GM12864 (cell line): ENCODE measurements around the gene PKD1.

Experiments used
- DNase-seq: peaks from one replicate; pipeline ENCODE4 v3.0.0-alpha.2; 2011; ENCODE audit warnings: low read depth
- H3K4me3 ChIP-seq: 2 replicates; pipeline ENCODE4 v1.5.1; 2011; ENCODE audit warnings: mild to moderate bottlenecking, low read depth, low read length, control low read depth
- CTCF ChIP-seq: IDR thresholded peaks from 2 replicates; pipeline ENCODE4 v1.5.1; 2011; ENCODE audit warnings: low read depth, mild to moderate bottlenecking, moderate library complexity, low read length, control low read depth, inconsistent platforms; ENCODE audit errors: missing control alignments

PKD1 gene

GRCh38 chr16:2040787-2041522 is 94.7 kb downstream of the PKD1 start:
- DNase-seq, result no peak
- no peak overlapping the region for H3K4me3 ChIP-seq
- no peak for TF ChIP-seq CTCF

GRCh38 chr16:2040041-2040786 is 95.5 kb downstream of the PKD1 start:
- no peak for TF ChIP-seq CTCF
- H3K4me3 ChIP-seq, result no peak overlapping the region
- no peak for DNase-seq

- no peak overlapping the region for H3K4me3 ChIP-seq
- no peak for TF ChIP-seq CTCF
- no peak for DNase-seq
Measured at GRCh38 chr16:2039274-2040031, 96.2 kb downstream of the PKD1 start.
